HepG2 (cell line): ENCODE measurements around the gene MOK. TPM values are rescaled to one million over a fixed set of nuclear protein-coding genes. Genes with fewer than 3 reads are reported as not detected.

ENCODE experiments used
- CHD2 ChIP-seq: IDR thresholded peaks from 2 replicates; pipeline ENCODE4 v1.6.1; 2011; ENCODE audit warnings: low read depth, low read length, improper control_type of control experiment
- FOXA1 ChIP-seq, 2 experiments: fragments of 450-650 bp in 1 of 2; sonication (generic) in 1 of 2; formaldehyde crosslinking in 1 of 2; IDR thresholded peaks; 2 replicates each; pipeline versions ENCODE4 v1.4.0 to v1.6.1; 2016 to 2020; ENCODE audit warnings: missing genetic modification reagents in 1 of 2
- IRF2 ChIP-seq: IDR thresholded peaks from 2 replicates; pipeline ENCODE4 v1.6.1; 2018; ENCODE audit warnings: missing genetic modification reagents, missing compliant biosample characterization
- KLF12 ChIP-seq: sonication (generic); formaldehyde crosslinking; IDR thresholded peaks from 2 replicates; pipeline ENCODE4 v1.4.0; 2020; ENCODE audit warnings: missing genetic modification reagents, borderline replicate concordance
- LCORL ChIP-seq, 2 experiments: fragments of 450-650 bp in 1 of 2; sonication (generic) in 1 of 2; formaldehyde crosslinking in 1 of 2; IDR thresholded peaks; 2 replicates each; pipeline versions ENCODE4 v1.5.0 to v1.6.1; 2017 to 2020; ENCODE audit warnings: antibody characterized with exemption in 1 of 2, missing genetic modification reagents in 1 of 2
- REPIN1 ChIP-seq: sonication (generic); formaldehyde crosslinking; IDR thresholded peaks from 2 replicates; pipeline ENCODE4 v1.8.0; 2022; ENCODE audit warnings: missing genetic modification reagents, low read depth, mild to moderate bottlenecking, borderline replicate concordance
- ZNF790 ChIP-seq: sonication (generic); formaldehyde crosslinking; IDR thresholded peaks from 2 replicates; pipeline ENCODE4 v1.8.0; 2022; ENCODE audit warnings: missing genetic modification reagents, mild to moderate bottlenecking, borderline replicate concordance
- polyA plus RNA-seq, 8 experiments: library from polyadenylated mRNA; depleted of rRNA in 3 of 8; stranded (reverse) in 7 of 8; unstranded in 1 of 8; fragments of >200 nt; fragmentation: Illumina TruSeq in 4 of 8; extraction: Trizol in 4 of 8; gene quantifications; 2 replicates each; pipeline versions ENCODE4 v1.2.1 to v1.2.3, GENCODE V29; 2011 to 2016; ENCODE audit warnings: low read depth in 4 of 8, missing spikeins in 1 of 8, mixed read lengths in 1 of 8; ENCODE audit not compliant: insufficient read depth in 1 of 8
- total RNA-seq, 5 experiments: library from RNA; depleted of rRNA; stranded (reverse); fragments of >200 nt; fragmentation: Illumina TruSeq; extraction: Trizol; gene quantifications; 2 replicates each; pipeline ENCODE4 v1.2.3, GENCODE V29; 2016; ENCODE audit warnings: low read depth in 1 of 5
- TF ChIP-seq, protein P1 (sequence below), 2 experiments: sonication (generic) in 1 of 2; formaldehyde crosslinking in 1 of 2; IDR thresholded peaks; 2 replicates each; pipeline versions ENCODE4 v1.4.0 to v1.6.1; 2016 to 2020; ENCODE audit warnings: borderline replicate concordance in 1 of 2, low read depth in 1 of 2, mild to moderate bottlenecking in 1 of 2, missing genetic modification reagents in 1 of 2
- TF ChIP-seq, protein P2 (sequence below): sonication (generic); formaldehyde crosslinking; IDR thresholded peaks from 2 replicates; pipeline ENCODE4 v1.8.1; 2023; ENCODE audit warnings: missing genetic modification reagents, mild to moderate bottlenecking, borderline replicate concordance
- TF ChIP-seq, protein P3 (sequence below): sonication (generic); formaldehyde crosslinking; conservative IDR thresholded peaks from 2 replicates; pipeline ENCODE4 v1.4.0; 2020; ENCODE audit warnings: mild to moderate bottlenecking, missing genetic modification reagents, moderate library complexity
- TF ChIP-seq, protein P4 (sequence below): sonication (generic); formaldehyde crosslinking; IDR thresholded peaks from 2 replicates; pipeline ENCODE4 v1.4.0; 2020; ENCODE audit warnings: missing genetic modification reagents

MOK gene
- total and polyA plus RNA-seq, 2 of the 13 experiments (the other 11 are each of a cell fraction or from before 2014, with no cell fraction given) = 15.3 to 16.9 TPM

DNA sequence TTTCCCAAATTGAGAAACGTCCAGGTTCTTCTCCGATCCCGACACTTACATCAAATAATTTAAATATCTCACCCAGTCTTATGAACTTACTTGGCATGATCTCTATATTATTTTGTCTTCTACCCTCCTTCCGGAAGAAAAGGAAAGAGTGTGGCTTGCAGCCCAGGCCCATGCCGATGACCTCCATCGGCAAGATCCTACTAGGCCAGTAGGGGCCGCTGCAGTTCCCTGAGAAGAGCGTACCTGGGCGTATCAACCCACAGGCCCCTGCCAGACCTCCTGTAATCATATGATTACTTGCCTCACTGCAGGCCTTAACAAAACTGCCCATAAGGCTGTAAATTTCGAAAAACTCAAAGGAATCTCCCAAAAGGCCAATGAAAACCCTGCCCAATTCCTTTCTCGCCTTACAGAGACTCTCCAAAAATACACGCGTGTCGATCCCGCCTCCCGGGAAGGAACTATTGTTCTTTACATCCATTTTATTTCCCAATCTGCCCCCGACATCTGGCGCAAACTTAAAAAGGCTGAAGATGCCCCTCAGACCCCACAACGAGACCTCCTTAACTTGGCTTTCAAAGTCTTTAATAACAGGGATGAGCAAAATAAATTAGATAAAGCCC lies 69.6 kb downstream of the MOK start (continued):
- no peak for TF ChIP-seq LCORL (IDR thresholded peaks at IDR 0.05)
- TF ChIP-seq LCORL (CRISPR knock-in tag; IDR thresholded peaks at IDR 0.05) = no peak
- 0 out of 2 replicates have a peak, but pooled peaks have one; percentile 56 for TF ChIP-seq IRF2 (CRISPR knock-in tag)
- TF ChIP-seq ZNF790 (CRISPR knock-in tag) = no peak
- no peak for TF ChIP-seq REPIN1 (CRISPR knock-in tag)
- TF ChIP-seq, protein P1, sequence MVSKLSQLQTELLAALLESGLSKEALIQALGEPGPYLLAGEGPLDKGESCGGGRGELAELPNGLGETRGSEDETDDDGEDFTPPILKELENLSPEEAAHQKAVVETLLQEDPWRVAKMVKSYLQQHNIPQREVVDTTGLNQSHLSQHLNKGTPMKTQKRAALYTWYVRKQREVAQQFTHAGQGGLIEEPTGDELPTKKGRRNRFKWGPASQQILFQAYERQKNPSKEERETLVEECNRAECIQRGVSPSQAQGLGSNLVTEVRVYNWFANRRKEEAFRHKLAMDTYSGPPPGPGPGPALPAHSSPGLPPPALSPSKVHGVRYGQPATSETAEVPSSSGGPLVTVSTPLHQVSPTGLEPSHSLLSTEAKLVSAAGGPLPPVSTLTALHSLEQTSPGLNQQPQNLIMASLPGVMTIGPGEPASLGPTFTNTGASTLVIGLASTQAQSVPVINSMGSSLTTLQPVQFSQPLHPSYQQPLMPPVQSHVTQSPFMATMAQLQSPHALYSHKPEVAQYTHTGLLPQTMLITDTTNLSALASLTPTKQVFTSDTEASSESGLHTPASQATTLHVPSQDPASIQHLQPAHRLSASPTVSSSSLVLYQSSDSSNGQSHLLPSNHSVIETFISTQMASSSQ (IDR thresholded peaks at IDR 0.05; ENCODE audit: low read depth) = no peak
- TF ChIP-seq, protein P1 (CRISPR knock-in tag; IDR thresholded peaks at IDR 0.05; ENCODE audit: borderline replicate concordance) = no peak
- TF ChIP-seq FOXA1 (IDR thresholded peaks at IDR 0.05) = no peak
- TF ChIP-seq FOXA1 (CRISPR knock-in tag; IDR thresholded peaks at IDR 0.05) = no peak
- TF ChIP-seq, protein P2, sequence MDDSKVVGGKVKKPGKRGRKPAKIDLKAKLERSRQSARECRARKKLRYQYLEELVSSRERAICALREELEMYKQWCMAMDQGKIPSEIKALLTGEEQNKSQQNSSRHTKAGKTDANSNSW = no peak
- TF ChIP-seq, protein P3, sequence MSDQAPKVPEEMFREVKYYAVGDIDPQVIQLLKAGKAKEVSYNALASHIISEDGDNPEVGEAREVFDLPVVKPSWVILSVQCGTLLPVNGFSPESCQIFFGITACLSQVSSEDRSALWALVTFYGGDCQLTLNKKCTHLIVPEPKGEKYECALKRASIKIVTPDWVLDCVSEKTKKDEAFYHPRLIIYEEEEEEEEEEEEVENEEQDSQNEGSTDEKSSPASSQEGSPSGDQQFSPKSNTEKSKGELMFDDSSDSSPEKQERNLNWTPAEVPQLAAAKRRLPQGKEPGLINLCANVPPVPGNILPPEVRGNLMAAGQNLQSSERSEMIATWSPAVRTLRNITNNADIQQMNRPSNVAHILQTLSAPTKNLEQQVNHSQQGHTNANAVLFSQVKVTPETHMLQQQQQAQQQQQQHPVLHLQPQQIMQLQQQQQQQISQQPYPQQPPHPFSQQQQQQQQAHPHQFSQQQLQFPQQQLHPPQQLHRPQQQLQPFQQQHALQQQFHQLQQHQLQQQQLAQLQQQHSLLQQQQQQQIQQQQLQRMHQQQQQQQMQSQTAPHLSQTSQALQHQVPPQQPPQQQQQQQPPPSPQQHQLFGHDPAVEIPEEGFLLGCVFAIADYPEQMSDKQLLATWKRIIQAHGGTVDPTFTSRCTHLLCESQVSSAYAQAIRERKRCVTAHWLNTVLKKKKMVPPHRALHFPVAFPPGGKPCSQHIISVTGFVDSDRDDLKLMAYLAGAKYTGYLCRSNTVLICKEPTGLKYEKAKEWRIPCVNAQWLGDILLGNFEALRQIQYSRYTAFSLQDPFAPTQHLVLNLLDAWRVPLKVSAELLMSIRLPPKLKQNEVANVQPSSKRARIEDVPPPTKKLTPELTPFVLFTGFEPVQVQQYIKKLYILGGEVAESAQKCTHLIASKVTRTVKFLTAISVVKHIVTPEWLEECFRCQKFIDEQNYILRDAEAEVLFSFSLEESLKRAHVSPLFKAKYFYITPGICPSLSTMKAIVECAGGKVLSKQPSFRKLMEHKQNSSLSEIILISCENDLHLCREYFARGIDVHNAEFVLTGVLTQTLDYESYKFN (CRISPR knock-in tag) = no peak
- TF ChIP-seq, protein P4, sequence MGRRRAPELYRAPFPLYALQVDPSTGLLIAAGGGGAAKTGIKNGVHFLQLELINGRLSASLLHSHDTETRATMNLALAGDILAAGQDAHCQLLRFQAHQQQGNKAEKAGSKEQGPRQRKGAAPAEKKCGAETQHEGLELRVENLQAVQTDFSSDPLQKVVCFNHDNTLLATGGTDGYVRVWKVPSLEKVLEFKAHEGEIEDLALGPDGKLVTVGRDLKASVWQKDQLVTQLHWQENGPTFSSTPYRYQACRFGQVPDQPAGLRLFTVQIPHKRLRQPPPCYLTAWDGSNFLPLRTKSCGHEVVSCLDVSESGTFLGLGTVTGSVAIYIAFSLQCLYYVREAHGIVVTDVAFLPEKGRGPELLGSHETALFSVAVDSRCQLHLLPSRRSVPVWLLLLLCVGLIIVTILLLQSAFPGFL (CRISPR knock-in tag) = no peak
- TF ChIP-seq KLF12 = 0 out of 2 replicates have a peak, but pooled peaks have one; percentile 34
- no peak for TF ChIP-seq CHD2
